ENCODE results near the gene OR8B3.

DNA sequence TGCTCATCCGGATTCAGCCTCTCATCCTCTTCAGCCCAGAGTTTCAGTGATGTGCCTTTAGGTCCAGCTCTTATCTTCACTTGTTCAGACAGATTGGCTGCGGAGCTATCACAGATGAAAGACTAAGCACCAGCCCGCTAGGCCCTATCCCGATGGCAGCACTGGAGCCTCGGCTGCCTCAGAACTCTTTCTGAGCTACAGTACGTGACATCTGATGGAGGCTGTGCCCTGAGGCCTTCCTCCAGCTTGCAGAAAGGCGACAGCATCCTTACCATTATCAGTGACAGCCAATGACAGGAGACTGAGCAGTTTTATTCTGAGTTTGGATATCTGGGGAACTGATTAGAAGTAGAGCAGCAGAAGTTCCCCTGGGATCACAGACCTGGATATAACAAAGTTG is 42.7 kb upstream of the OR8B3 start:
- TF ChIP-seq EP300 (IDR thresholded peaks at IDR 0.05; ENCODE audit: borderline replicate concordance in 1 of 2, low read depth in 1 of 2, low read length in 1 of 2) = no peak
- TF ChIP-seq EZH2phosphoT487 (IDR thresholded peaks at IDR 0.05; ENCODE audit: borderline replicate concordance, low read depth) = no peak
- TF ChIP-seq, protein P1, sequence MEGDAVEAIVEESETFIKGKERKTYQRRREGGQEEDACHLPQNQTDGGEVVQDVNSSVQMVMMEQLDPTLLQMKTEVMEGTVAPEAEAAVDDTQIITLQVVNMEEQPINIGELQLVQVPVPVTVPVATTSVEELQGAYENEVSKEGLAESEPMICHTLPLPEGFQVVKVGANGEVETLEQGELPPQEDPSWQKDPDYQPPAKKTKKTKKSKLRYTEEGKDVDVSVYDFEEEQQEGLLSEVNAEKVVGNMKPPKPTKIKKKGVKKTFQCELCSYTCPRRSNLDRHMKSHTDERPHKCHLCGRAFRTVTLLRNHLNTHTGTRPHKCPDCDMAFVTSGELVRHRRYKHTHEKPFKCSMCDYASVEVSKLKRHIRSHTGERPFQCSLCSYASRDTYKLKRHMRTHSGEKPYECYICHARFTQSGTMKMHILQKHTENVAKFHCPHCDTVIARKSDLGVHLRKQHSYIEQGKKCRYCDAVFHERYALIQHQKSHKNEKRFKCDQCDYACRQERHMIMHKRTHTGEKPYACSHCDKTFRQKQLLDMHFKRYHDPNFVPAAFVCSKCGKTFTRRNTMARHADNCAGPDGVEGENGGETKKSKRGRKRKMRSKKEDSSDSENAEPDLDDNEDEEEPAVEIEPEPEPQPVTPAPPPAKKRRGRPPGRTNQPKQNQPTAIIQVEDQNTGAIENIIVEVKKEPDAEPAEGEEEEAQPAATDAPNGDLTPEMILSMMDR (IDR thresholded peaks at IDR 0.05) = no peak
- TF ChIP-seq NFIC (IDR thresholded peaks at IDR 0.05; ENCODE audit: borderline replicate concordance) = no peak
